ENCODE results near the gene PFKL. TPM values are rescaled to one million over a fixed set of nuclear protein-coding genes. Genes with fewer than 3 reads are reported as not detected.

The PFKL gene
- total and polyA plus RNA-seq, 12 donors, result 16.6 to 123 (median 94.1) TPM

- Histone ChIP-seq H3K27ac (peak overlapping the region in 1 of 5 donors; percentile 90), H3K9me3 (replicated peaks in 1 of 3) (no peaks in the 10 kb centered on the region), H3K4me1 (replicated peaks in 1 of 2) (no peaks in the 10 kb centered on the region), H3K4me3 (peak overlapping the region in 1 of 4 donors; percentile 41), H3K36me3 (replicated peaks in 1 of 2) (no peaks in the 10 kb centered on the region), H3K27me3 (peaks cover 17% of the 10 kb centered on the region)
- intact Hi-C loops (cut with DNase I), result no loop called here
- 77 to 87% (median 79%) methylated on average over 17 to 24 of the region's 24 CpGs for WGBS, 4 donors
- no peak for DNase-seq
- TF ChIP-seq CTCF (IDR thresholded peaks at IDR 0.05), result no peak
- no peak for TF ChIP-seq POLR2A (IDR thresholded peaks at IDR 0.05)
Measured at GRCh38 chr21:44354775-44355771, 55.2 kb downstream of the PFKL start.

GRCh38 chr21:44356160-44356559, 56.3 kb downstream of the PFKL start:
- no peak for DNase-seq
- intact Hi-C loops (cut with DNase I), result no loop called here
- no peak for TF ChIP-seq POLR2A (IDR thresholded peaks at IDR 0.05)
- TF ChIP-seq CTCF (IDR thresholded peaks at IDR 0.05), result no peak
- Histone ChIP-seq H3K9me3 (replicated peaks in 1 of 3) (no peaks in the 10 kb centered on the region), H3K27ac (no peak overlapping the region), H3K36me3 (replicated peaks in 1 of 2) (no peaks in the 10 kb centered on the region), H3K4me3 (no peak overlapping the region), H3K27me3 (peaks cover 9% of the 10 kb centered on the region), H3K4me1 (replicated peaks in 1 of 2) (no peaks in the 10 kb centered on the region)
- 77 to 88% (median 83%) methylated on average over 11 of the region's 11 CpGs for WGBS, 4 donors

GRCh38 chr21:44356636-44357035, 56.8 kb downstream of the PFKL start:
- 85 to 90% (median 87%) methylated on average over 6 of the region's 6 CpGs for WGBS, 4 donors
- intact Hi-C loops (cut with DNase I), result no loop called here

More at GRCh38 chr21:44356636-44357035, 56.8 kb downstream of the PFKL start:
- Histone ChIP-seq H3K27ac (no peak overlapping the region), H3K27me3 (peaks cover 5% of the 10 kb centered on the region), H3K9me3 (replicated peaks in 1 of 3) (no peaks in the 10 kb centered on the region), H3K4me3 (no peak overlapping the region), H3K4me1 (replicated peaks in 1 of 2) (no peaks in the 10 kb centered on the region), H3K36me3 (replicated peaks in 1 of 2) (no peaks in the 10 kb centered on the region)
- DNase-seq, result no peak
- TF ChIP-seq POLR2A (IDR thresholded peaks at IDR 0.05), result no peak
- no peak for TF ChIP-seq CTCF (IDR thresholded peaks at IDR 0.05)

All from adrenal gland (tissue), 12 donors.